CD14-positive monocyte (primary cell): ENCODE results near the gene CNTNAP2. TPM values are rescaled to one million over a fixed set of nuclear protein-coding genes. Genes with fewer than 3 reads are reported as not detected.

Experiments
- DNase-seq, 3 donors: peaks; one replicate each; pipeline ENCODE4 v3.0.0-alpha.2; 2011 to 2022
- H2AFZ ChIP-seq: 2 replicates; pipeline ENCODE4 v1.6.0; 2012; ENCODE audit warnings: mild to moderate bottlenecking, low read depth, low read length, inconsistent platforms; ENCODE audit not compliant: insufficient read depth, poor library complexity, severe bottlenecking
- H3K27ac ChIP-seq, 2 donors: 1 replicate in 1 of 2; 2 replicates in 1 of 2; pipeline ENCODE4 v1.5.1; 2012 to 2013; ENCODE audit warnings: low read length in 2 of 2, control low read depth in 1 of 2, inconsistent platforms in 1 of 2, low read depth in 1 of 2, mild to moderate bottlenecking in 1 of 2
- H3K27me3 ChIP-seq, 2 donors: one replicate each; pipeline versions ENCODE4 v1.6.0 to v1.6.1; 2011 to 2013; ENCODE audit warnings: low read length in 2 of 2; ENCODE audit not compliant: control insufficient read depth in 2 of 2, insufficient read depth in 2 of 2
- H3K36me3 ChIP-seq, 2 donors: replicated peaks in 1 of 2; 1 replicate in 1 of 2; 2 replicates in 1 of 2; pipeline versions ENCODE4 v1.5.1 to v1.6.1; 2012 to 2013; ENCODE audit warnings: low read length in 2 of 2, control low read depth in 1 of 2, inconsistent platforms in 1 of 2, mild to moderate bottlenecking in 1 of 2; ENCODE audit not compliant: insufficient read depth in 2 of 2, control insufficient read depth in 1 of 2
- H3K4me1 ChIP-seq, 2 donors: 1 replicate in 1 of 2; 2 replicates in 1 of 2; pipeline versions ENCODE4 v1.5.1 to v1.6.1; 2012 to 2013; ENCODE audit warnings: low read length in 2 of 2, control low read depth in 1 of 2, inconsistent platforms in 1 of 2, mild to moderate bottlenecking in 1 of 2, moderate library complexity in 1 of 2; ENCODE audit not compliant: insufficient read depth in 2 of 2, control insufficient read depth in 1 of 2
- H3K4me2 ChIP-seq: replicated peaks from 2 replicates; pipeline ENCODE3; 2012; ENCODE audit warnings: low read length, moderate library complexity, mild to moderate bottlenecking; ENCODE audit not compliant: poor library complexity, severe bottlenecking; ENCODE audit errors: extremely low read depth
- H3K4me3 ChIP-seq, 3 experiments: fragments of 200-600 bp in 1 of 3; sonication (generic) in 1 of 3; replicated peaks in 1 of 3; 1 replicate in 2 of 3; 2 replicates in 1 of 3; pipeline ENCODE4 v1.5.1; 2011 to 2013; ENCODE audit warnings: low read length in 3 of 3, mild to moderate bottlenecking in 3 of 3, control low read depth in 2 of 3, low read depth in 2 of 3, inconsistent platforms in 1 of 3, moderate library complexity in 1 of 3
- H3K79me2 ChIP-seq: 2 replicates; pipeline ENCODE4 v1.6.0; 2012; ENCODE audit warnings: mild to moderate bottlenecking, control low read depth, inconsistent platforms, low read length, moderate library complexity; ENCODE audit not compliant: insufficient read depth
- H3K9ac ChIP-seq: 2 replicates; pipeline ENCODE4 v1.6.0; 2017; ENCODE audit warnings: low read length, mild to moderate bottlenecking; ENCODE audit not compliant: insufficient read depth, poor library complexity, severe bottlenecking
- H3K9me3 ChIP-seq, 2 donors: replicated peaks in 1 of 2; 1 replicate in 1 of 2; 2 replicates in 1 of 2; pipeline versions ENCODE4 v1.5.1 to v1.6.1; 2012 to 2013; ENCODE audit warnings: low read length in 2 of 2, control low read depth in 1 of 2; ENCODE audit not compliant: control insufficient read depth in 1 of 2, insufficient read depth in 1 of 2
- H4K20me1 ChIP-seq: 2 replicates; pipeline ENCODE4 v1.6.0; 2012; ENCODE audit warnings: mild to moderate bottlenecking, low read length, control low read depth, moderate library complexity; ENCODE audit not compliant: insufficient read depth
- H3K27ac Mint-ChIP-seq, 7 donors: one replicate each; pipeline ENCODE4 v1.8.0; 2020; ENCODE audit warnings: mild to moderate bottlenecking in 7 of 7, mixed read lengths in 7 of 7, moderate library complexity in 6 of 7, inconsistent platforms in 2 of 7
- H3K27me3 Mint-ChIP-seq, 3 donors: one replicate each; pipeline ENCODE4 v1.8.0; 2021 to 2022; ENCODE audit warnings: low read depth in 3 of 3, mild to moderate bottlenecking in 3 of 3, mixed read lengths in 3 of 3, moderate library complexity in 3 of 3, inconsistent platforms in 1 of 3
- H3K36me3 Mint-ChIP-seq, 2 donors: one replicate each; pipeline ENCODE4 v1.8.0; 2020; ENCODE audit warnings: mixed read lengths in 2 of 2, inconsistent platforms in 1 of 2, mild to moderate bottlenecking in 1 of 2
- H3K4me1 Mint-ChIP-seq: one replicate; pipeline ENCODE4 v1.8.0; 2020; ENCODE audit warnings: mild to moderate bottlenecking, mixed read lengths
- H3K4me3 Mint-ChIP-seq, 2 donors: one replicate each; pipeline ENCODE4 v1.8.0; 2020; ENCODE audit warnings: mild to moderate bottlenecking in 2 of 2, mixed read lengths in 2 of 2, moderate library complexity in 1 of 2
- H3K9me3 Mint-ChIP-seq, 7 donors: one replicate each; pipeline ENCODE4 v1.8.0; 2020 to 2022; ENCODE audit warnings: mixed read lengths in 7 of 7, mild to moderate bottlenecking in 6 of 7, moderate library complexity in 6 of 7, inconsistent platforms in 2 of 7
- whole genome bisulfite sequencing: methylation state at CpG from one replicate; pipeline ENCODE4 v1.1.5; 2013; ENCODE audit warnings: missing lambda C conversion rate; ENCODE audit not compliant: insufficient coverage; 5-methylcytosine and 5-hydroxymethylcytosine counted together
- intact Hi-C, 2 donors: fragments of 100-400 bp; cut with micrococcal nuclease; formaldehyde crosslinking; loops; one replicate each; pipeline versions ENCODE4 v1.15.0 to v1.15.1; 2023
- polyA plus RNA-seq, 3 donors: library from polyadenylated mRNA; depleted of rRNA in 1 of 3; unstranded in 2 of 3; stranded (reverse) in 1 of 3; fragments of 300-500 nt in 2 of 3; fragments of >200 nt in 1 of 3; fragmentation: Illumina TruSeq in 2 of 3; gene quantifications; 1 replicate in 2 of 3; 2 replicates in 1 of 3; pipeline ENCODE4 v1.2.3, GENCODE V29; 2012 to 2021
- TF ChIP-seq, protein P1 (sequence below): fragments of 200-600 bp; IDR thresholded peaks from one replicate; pipeline ENCODE4 v1.8.0; 2022; ENCODE audit warnings: antibody characterized with exemption, mild to moderate bottlenecking

CNTNAP2 gene
- polyA plus RNA-seq, 3 donors = 0.01 TPM; not detected in 2

DNA sequence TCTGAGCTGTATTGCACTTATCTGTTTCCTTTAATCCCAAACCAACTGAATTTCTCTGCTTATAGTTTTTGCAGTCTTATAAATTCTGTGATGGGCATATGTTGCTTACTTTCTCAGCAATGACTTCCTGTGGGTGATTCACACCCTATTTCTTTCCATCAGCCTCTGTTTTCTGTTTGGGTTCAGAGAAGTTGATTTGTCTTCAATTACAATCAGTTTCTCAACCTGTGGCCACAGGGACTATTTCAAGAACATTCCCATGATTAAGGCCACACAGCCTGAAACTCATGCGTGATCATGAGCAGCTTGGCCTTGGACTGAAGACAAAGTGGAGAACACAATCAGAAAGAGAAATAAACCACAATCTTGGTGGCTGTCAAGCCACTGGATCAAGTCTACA lies 1299.4 kb downstream of the CNTNAP2 start:
- TF ChIP-seq, protein P1, sequence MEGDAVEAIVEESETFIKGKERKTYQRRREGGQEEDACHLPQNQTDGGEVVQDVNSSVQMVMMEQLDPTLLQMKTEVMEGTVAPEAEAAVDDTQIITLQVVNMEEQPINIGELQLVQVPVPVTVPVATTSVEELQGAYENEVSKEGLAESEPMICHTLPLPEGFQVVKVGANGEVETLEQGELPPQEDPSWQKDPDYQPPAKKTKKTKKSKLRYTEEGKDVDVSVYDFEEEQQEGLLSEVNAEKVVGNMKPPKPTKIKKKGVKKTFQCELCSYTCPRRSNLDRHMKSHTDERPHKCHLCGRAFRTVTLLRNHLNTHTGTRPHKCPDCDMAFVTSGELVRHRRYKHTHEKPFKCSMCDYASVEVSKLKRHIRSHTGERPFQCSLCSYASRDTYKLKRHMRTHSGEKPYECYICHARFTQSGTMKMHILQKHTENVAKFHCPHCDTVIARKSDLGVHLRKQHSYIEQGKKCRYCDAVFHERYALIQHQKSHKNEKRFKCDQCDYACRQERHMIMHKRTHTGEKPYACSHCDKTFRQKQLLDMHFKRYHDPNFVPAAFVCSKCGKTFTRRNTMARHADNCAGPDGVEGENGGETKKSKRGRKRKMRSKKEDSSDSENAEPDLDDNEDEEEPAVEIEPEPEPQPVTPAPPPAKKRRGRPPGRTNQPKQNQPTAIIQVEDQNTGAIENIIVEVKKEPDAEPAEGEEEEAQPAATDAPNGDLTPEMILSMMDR = no peak
- Histone ChIP-seq H3K4me3 (no peak overlapping the region), H3K27ac (no peak overlapping the region), H4K20me1 (no peaks in the 10 kb centered on the region), H3K27me3 (no peaks in the 10 kb centered on the region), H3K4me2 (no peak overlapping the region), H3K4me1 (no peaks in the 10 kb centered on the region), H3K9ac (no peak overlapping the region), H3K36me3 (no peaks in the 10 kb centered on the region), H3K9me3 (peaks cover 12 to 15% of the 10 kb centered on the region in 2 donors), H3K79me2 (no peaks in the 10 kb centered on the region), H2AFZ (no peak overlapping the region)
- no peak overlapping the region for H3K4me3 Mint-ChIP-seq
- DNase-seq = no peak
- no peak overlapping the region for H3K27ac Mint-ChIP-seq
- H3K4me1 Mint-ChIP-seq = no peaks in the 10 kb centered on the region
- WGBS = no CpG with 5 or more reads among the region's 1 CpG
- intact Hi-C loops = no loop called here
- H3K27me3 Mint-ChIP-seq = peaks cover 0 to 2% (median 0%) of the 10 kb centered on the region in 3 donors
- peaks cover 0 to 20% (median 11%) of the 10 kb centered on the region in 7 donors for H3K9me3 Mint-ChIP-seq
- H3K36me3 Mint-ChIP-seq = no peaks in the 10 kb centered on the region

DNA sequence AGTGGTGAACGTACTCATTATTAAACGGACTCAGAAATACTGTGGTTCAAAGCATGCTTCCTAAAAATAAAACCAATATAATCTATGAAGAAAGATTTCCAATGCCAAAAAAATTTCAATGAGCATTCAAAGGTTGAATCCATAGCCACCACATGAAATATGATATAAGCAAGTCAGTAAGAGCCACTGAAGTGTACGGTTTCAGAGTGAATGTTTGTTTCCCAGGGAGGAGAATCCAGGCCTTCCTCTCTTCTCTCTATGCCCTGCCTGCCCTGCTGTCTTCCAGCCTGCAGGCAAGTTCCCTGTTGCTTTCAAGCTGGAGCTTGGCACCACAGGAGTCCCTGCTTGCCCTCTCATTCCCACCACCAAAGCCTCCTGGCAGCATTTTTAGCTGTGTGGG lies 1302.4 kb downstream of the CNTNAP2 start:
- DNase-seq = no peak
- Mint-ChIP-seq H3K4me3 (no peak overlapping the region), H3K27ac (no peak overlapping the region), H3K4me1 (no peaks in the 10 kb centered on the region), H3K36me3 (no peaks in the 10 kb centered on the region), H3K27me3 (no peaks in the 10 kb centered on the region), H3K9me3 (peaks cover 0 to 18% (median 7%) of the 10 kb centered on the region in 7 donors)
- no CpG with 5 or more reads among the region's 3 CpGs for WGBS
- H3K36me3 ChIP-seq = no peaks in the 10 kb centered on the region
- H3K27me3 ChIP-seq = no peaks in the 10 kb centered on the region
- H4K20me1 ChIP-seq = no peaks in the 10 kb centered on the region
- intact Hi-C loops = no loop called here
- no peaks in the 10 kb centered on the region for H3K4me1 ChIP-seq
- no peaks in the 10 kb centered on the region for H3K79me2 ChIP-seq
- no peak overlapping the region for H3K9ac ChIP-seq
- no peak overlapping the region for H3K4me2 ChIP-seq
- H3K9me3 ChIP-seq = peaks cover 7 to 15% of the 10 kb centered on the region in 2 donors
- H3K27ac ChIP-seq = no peak overlapping the region
- H3K4me3 ChIP-seq = no peak overlapping the region
- no peak overlapping the region for H2AFZ ChIP-seq
- TF ChIP-seq, protein P1 = no peak
